H4 (cell line): ENCODE data around the gene CEP131. TPM values are rescaled to one million over a fixed set of nuclear protein-coding genes. Genes with fewer than 3 reads are reported as not detected.
"Not testable (repeated sequence)": the region's sequence is repeated elsewhere in the genome, so short reads cannot be mapped to it uniquely, and the experiment has no call there.

Source experiments
- DNase-seq: peaks from one replicate; pipeline ENCODE4 v3.0.0-alpha.2; 2015; ENCODE audit warnings: low spot score
- total RNA-seq: library from RNA; depleted of rRNA; stranded (reverse); fragments of >200 nt; shearing (Covaris generic); gene quantifications from 2 replicates; pipeline ENCODE4 v1.2.3, GENCODE V29; 2014

The CEP131 gene
- total RNA-seq, 1 experiment from 2014 or later, result 5.3 TPM

DNA sequence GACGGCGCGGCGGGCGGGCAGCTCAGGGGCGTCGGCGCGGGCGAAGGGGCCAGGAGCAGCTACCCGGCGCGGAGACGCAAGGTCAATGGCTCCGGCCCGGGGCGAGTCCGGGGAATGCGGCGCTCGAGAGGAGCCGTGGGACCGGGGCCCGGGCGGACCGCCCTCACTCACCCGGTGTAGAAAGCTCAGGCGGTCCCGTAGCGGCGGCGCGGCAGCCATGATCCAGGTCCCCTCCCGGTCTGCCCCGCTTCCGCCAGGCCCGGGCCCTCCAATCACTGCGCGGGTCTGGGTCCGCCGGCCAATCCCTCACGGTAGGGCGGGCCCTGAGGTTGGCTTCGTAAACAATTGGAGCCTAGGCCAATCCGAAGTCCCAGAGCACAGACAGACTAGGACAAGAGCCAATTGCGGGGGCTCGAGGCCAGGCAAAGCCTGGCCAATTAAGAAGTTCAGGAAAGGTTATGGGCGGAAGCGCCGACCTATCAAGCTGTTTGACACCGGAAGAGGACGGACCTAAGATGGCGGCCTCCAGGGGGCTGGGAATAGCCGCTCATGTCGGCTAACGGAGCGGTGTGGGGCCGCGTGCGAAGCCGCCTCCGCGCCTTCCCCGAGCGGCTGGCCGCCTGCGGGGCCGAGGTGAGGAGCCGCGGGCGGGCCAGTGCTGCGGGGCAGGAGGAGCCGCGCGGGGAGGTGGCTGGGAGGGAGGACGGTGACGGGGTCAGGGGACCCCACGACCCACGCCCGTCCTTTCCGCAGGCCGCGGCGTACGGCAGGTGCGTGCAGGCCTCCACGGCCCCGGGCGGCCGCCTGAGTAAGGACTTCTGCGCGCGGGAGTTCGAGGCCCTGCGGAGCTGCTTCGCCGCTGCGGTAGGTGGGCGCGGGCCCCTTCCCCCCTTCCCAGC is 16.3 kb upstream of the CEP131 start, which contains the start of the genes NDUFAF8 and TEPSIN:
Gene NDUFAF8 (plus strand): TSS at position 504 of the 899 bp plus-strand sequence. CDS start 46 bp downstream, at position 550.
Gene TEPSIN (minus strand): TSS at position 241 of the 899 bp plus-strand sequence. CDS start 22 bp downstream, at position 219.
- peak; percentile 99 for DNase-seq

DNA sequence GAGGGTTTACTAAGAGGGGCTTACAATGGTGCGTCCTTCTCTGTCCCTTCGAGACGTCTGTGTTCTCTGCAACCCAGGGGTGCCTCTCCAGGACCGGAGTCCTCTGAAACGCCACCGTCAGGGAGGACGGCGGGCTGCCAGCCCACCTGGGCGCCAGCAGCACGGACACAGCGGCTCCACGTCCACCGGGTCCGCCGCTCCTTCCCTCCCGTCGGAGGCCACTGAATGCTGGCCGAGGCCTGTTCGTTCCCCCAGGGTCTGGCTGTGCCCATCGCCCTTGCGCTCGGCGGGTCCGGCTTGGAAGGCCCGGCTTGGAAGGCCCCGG is 15.7 kb upstream of the CEP131 start:
- DNase-seq, result no peak

DNA sequence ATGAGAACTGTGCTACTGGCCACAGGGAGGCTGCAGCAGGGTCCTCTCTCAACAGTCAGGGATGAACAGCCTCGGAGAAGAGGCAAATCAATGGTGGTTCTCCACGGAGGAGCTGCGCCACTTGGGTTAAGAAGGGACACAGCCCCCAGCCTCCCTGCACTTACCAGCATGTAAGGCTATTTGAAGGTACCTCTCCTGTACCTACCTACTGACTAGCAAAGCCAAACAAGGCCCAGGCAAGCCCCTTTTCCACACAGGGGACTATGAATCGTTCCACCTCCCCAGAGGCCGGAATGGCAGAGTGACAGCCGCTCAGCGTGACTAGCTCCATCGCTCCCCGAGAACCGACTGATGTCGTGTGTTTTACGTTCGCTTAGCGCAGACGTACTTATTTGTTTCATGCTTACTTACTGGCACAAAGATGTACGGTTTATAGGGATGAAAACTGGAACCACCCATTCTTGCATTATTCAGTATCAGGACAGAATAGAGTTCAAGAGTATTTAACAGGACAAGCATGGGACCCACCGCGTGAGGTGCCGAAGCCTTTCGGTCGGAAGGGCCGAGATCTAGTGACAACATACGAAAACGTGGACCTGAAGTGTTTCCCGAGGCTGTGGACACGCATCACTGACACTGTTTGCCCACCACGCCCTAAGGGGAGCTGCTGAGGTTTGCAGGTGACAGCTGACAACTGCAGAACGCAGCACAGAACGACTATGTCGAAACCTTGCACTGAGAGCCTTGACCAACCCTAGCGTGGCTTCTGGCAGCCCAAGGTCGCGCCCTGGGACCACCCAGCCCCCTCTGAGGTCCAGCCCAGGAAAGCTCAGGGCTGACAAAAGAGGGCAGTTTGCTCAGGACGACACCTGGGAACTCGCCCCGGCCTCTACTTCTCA is 15.1 kb upstream of the CEP131 start:
- no peak for DNase-seq

DNA sequence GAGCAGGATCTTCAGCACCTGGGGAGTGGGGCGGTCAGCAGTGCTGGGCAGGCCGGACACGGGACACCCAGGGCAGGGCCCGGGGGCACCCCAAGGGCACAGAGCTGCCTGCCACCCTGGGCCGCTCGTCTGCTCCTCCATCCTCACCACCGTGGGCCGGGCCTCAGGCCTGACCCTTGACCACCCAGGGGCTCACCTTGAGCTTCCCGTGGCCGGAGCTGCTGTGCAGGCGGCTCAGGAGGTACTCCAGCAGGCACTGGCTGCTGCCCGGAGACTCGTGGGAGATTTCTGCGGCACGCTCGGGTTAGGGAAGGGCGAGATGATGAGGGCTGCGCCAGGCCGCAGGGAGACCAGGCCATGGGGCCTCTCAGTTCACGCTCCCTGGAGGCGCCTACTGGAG is 14.0 kb upstream of the CEP131 start:
- no peak for DNase-seq

DNA sequence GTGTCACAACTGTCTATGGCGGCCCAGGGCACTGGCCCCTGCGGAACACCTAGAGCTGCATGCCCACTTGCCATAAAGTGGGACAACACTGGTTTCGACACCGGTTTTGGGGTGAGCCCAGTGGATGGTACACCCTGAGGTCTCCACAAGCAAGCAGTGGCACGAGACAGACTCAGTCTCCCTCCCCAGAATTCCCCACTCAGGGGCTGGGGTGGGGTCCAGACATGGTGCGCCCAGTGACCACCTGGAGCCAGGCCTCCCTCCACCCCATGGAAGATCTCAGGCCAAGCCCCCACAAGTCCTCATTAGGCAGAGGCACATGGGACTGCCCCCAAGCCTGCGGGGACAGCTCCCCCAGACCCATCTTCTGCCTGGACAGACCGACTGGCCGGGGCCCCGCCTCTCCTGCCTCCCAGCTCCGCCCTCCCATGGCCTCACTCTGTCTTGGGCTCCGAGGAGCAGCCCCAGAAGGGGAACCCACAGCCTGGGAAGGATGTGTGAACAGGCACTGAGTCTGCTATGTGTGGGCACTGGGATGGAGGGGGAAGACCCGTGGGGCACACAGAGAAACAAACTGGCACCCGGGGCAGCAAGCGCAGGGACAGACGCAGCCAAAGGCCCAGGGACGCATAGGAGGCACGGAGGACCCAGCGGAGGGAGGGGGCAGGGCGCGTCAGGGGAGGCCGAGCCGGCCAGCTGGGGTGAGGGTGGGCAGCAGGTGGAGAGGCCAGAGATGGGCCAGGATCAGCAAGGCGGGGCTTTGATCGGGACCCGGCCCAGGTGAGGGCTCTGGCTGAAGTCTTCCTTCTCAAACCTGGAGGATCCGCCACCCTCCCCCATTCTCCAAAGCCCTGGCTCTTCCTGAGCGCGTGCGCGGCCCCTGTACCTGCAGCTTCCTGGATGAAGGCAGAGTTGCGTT is 13.3 kb upstream of the CEP131 start:
- DNase-seq, result no peak

DNA sequence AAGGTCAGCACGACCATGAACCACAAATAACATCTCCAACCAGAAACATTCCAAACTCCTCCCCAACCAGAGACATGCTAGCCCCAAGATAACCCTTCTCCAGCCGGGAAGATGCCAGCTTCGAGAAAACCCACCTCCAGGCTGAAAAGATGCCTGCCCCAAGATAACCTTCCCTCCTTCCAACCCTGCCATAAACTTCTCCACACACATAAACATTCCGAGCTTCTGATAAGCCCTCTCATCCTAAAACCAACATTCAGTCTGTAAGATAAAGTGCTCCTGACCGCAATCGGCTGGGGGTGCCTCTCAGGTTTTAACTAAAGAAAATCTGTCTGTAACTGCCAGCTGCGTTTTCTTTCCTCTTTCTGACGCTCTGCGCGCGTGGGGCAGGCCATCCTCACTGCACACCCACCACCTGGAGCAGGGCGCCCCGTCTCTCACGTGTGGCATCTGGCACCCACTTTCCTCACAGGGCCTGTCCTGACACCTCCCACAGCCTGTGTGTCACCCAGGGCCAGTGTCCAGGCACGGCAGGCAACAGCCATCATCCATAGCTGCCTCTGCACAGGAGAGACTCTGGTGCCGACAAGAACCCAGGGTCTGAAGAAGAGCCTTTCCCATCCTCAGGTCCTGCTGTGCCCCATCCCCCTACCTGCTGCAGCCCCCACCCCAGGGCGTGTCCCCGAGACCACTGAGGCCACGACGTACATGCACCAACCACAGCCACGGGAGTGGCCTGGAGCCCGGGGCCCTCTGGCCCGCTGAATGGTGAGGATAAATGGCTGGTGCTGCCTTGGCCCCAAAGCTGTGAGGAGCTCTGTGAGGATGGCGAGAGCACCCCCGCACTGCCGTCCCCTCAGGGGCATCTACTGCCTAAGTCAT is 12.4 kb upstream of the CEP131 start:
- no peak for DNase-seq

DNA sequence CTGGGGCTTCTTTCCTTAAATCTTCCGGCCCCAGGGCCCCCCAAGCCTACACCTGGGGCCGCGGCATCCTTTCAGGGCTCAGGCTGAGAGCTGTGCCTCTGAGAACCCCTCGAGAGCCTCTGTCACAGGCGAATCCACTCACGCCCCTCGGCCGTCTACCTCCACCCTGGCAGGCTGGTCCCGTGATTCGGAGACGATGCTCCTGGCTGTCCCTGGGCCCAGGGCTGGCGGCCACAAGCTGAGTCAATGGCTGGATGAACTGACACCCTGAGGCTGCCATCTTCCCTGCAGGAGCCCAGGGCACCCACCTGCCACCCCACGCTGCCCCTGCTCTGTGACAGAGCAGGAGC is 11.7 kb upstream of the CEP131 start:
- no peak for DNase-seq

DNA sequence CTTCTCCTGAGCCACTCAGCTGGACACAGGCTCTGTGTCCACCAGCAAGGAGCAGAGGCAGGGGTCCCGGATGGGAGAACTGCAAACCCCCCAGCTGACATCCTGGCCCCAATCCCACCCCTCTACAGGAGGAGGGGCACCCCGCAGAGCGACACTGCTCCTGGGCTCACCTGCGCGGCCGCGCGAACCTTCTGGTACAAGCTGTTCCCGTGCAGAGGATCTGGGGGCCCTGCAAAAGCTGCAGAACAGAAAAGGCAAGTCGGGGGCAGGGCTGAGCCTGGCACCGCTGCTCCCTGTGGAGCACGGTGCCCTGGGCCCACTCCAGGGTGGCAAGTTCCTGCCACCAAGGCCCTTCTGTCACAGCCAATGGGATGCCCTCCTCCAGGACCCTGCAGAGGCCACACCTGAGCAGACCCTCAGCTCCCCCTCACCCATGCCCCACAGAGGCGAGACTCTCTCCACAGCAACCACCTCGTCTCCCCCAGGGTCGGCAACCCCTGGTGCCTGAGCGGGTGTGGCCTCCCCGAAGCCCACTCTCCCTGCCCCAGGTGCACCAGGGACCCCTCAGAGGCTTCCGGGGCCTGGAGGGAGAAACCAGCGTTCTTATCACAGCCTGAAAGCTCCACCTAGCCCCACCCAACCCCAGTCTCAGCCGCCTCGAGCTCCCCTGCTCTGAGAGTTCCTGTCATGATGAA is 11.2 kb upstream of the CEP131 start:
- DNase-seq, result no peak

DNA sequence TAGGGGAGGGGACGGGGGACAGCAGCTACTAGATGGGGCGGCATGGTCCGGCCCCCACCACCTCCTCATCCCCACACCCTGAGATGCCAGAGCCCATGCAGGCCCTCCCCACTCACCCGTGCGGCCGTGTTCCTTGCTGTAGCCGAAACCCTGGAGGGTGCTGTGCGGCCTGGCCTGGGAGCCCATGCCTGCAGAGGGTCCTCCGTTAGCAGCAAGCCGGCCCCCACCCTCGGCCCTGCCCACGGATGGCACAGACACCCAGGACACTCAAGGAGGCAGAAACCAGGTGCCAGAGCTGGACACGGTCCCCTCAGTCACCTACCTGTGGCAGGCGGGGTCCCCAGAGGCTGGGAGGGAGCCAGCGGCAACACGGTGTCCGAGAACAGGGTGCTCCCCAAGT is 10.6 kb upstream of the CEP131 start:
- no peak for DNase-seq

DNA sequence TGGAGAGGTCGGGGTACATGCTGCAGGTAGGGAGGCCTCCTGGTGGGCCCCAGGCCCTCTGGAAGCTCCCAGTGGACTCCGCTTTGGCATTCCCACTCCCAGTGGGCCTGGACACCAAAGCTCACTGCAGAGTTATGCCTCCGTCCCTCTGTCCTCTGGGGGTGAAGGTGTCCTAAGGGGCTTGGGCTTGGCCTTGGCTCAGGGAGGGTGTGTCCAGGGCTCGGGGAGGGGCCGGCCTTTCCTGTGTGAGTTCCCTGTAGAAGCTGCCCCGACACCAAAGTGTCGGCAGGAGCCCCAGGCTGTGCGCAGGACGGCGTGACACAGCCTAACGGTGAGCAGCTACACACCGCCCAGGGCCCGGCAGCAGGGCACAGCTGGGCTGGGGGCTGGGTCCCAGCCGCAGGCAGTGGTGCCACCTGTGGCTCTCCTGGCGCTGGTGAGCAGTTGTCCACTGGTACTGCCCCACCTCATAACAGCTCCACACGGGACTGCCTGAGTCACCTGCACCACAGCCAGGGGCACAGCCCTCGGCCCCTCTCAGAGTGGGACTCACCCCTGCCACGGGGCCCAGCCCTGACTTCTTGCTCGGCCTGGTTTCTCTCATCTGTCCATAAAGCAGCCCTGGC is 10.0 kb upstream of the CEP131 start:
- no peak for DNase-seq

DNA sequence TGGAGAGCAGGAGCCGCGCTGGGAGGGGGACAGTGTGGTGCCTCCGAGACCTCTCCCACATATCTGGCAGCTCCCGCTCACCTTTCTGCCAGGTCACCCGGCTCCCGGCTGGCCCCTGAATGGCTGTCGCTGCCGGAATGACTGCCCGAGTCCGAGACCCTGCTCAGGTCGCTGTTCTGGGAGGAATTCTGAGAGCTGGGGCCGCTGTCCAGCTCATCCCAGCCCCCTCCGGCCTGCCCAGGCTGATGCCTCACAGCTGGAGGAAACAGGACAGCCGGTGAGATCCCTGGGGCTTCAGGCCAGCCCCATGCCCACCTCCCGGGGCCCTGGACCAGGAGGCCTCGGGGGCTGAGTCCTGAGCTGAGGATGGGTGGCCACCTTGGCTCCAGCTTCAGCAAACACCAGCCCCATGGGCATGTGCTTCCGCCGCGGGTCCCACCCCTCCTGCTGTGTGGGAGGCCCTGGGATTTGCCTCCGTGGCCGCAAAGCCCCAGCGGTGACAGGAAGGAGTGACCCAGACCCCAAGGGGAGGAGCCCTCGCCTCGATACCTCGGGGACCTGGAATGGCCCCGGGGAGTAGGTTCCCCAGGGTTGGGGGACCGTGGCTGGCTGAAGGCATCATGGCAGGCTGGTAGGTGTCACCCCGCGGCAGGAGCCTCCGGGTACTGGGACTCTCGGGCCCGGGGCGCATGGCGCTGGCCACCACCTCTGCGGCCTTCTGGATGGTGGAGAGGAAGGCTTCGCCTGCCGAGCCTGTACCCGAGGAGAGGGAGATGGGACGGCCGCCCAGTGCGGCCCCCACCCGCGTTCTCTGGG is 9.2 kb upstream of the CEP131 start:
- DNase-seq, result no peak

DNA sequence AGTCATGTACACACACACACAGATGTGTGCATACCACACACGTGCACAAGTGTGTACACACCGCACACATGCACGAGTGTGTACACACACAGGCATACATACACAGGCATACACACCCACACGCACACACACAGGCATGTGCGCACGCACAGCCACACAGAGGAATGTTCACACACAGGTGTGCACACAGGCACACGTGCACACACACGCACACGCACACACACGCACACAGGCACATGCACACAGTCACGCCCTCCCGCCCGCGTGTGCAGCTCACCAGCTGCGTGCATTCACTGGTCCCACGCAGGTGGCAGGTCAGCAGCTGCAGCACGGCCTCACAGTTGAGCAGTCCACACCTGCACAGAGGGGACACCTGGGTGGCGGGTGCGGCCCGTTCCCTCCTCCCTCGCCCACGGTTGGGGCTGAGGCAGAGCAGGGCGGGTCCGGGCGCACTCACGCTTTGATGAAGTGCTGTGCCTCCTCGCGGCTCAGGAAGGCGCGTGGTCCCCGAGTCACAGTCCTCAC is 8.4 kb upstream of the CEP131 start:
- no peak for DNase-seq

DNA sequence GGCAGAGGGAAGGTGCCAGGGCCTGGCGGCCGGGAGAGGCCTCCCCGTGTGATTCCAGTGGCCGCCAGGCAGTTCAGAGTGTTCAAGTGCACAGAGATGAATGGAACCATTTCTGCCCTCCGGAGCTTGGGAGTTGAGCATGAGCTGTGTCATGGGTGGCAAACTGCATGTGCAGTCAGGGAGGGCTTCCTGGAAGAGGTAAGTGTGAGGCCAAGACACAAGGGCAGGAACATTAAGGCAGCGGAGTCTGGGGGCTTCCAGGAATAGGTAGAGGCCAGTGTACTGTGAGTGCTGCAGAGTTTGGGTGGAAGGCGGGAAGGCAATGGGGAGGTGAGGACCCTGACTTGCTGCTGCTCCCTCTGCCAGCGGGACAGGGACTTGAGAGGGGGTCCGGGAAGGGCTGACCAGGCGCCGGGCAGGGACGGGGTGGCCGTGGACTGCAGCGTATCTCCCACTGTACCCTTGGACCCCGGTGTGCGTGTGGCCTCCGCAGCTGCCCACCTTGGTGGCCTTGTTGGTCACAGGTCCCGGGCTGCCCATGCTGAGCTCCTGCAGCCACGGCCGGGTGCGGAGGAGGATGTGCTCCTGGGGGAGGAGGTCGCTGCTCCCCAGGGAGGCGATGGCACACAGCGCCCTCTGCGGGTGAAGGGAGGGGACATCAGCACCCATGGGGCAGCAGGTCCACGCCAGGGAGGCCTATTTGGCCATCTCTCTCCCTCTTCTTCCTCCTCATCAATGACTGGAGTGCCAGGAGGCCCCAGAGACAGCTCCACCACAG is 7.5 kb upstream of the CEP131 start:
- DNase-seq, result no peak

DNA sequence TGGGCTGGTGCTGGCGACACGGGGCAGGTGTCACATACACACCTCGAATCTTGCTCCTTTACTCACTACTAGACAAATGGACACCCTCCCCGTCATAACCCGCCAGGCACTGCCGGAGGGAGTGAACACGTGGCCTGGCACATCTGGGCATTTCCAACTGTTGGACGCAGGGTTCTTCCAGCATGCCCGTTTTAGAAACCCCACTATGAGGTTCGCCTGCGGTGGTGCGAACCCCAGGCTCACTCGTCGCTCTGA is 6.8 kb upstream of the CEP131 start:
- DNase-seq, result no peak

DNA sequence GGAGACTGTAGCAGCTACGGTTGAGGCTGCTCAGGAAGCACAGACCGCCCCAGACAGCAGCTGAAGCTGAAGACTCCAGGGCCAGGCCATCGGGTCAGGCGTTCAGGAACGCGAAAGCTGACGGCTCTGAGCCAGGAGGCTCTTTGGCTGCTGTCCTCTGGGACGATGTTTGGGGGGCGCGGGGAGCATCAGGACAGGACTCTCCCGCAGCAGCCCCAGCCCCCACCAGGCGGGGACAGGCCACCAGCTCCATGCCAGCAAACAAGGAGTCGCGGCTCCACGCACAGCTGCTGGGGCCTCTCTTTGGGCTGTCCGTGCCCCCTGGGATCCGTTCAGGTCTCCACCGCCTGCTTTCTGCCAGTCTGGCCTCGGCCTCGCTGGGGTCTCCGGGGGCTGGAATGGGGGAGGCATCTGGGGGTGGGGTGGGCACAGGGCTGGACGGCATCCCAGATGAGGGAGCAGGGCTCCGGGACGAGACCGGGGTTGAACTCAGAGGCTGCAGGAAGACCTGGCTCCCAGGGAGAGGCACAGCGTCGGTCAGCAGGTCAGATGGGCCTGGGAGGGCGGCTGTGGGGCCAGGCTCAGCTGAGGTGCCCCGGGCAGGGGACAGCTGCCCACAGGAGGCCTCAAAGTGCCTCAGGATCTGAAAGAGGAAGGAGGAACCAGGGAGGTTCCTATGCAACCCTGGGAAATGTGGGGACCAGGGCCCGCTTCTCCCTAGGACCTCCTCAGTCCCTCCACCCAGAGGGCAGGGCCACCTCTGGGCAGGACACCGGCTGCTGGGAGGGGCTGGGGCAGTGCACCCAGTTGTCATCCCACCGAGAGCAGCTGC is 6.3 kb upstream of the CEP131 start:
- no peak for DNase-seq

DNA sequence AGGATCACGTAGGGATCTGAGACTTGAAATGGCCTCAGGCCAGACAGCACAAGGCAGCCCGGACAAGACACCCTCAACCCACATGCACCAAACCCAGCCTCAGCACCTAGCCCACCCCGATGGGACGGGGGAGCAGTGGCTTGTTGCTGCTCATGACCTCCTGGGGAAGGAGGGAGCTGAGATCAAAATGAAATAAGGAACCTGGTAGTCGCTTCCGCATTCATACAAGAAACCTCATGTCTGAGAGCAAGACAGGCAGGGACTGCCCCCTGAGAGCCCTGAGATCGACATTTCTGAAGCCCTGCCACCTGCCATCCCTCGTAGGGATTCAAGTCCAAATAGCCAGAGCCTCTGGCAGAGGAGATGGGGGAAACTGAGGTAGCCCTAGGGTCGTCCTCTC is 5.7 kb upstream of the CEP131 start:
- no peak for DNase-seq

DNA sequence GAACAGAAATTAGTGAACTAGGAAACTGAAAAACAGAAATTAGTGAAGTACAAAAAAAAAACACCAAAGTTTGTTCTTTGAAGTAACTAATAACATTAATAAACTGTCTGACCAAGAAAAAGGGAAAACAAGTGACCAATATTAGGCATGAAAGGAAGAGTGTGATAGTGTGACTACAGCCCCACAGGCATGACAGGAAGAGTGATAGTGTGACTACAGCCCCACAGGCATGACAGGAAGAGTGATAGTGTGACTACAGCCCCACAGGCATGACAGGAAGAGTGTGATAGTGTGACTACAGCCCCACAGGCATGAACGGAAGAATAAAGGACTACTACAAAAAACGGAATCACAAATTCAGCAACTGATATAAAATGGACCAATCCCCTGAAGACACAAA is 4.9 kb upstream of the CEP131 start:
- DNase-seq, result not testable (repeated sequence)
